Keratinocyte (primary cell): ENCODE results near the gene NXNL1. TPM values are rescaled to one million over a fixed set of nuclear protein-coding genes. Genes with fewer than 3 reads are reported as not detected.

ENCODE experiments used
- DNase-seq: peaks from one replicate; pipeline ENCODE4 v3.0.0-alpha.2; 2011; ENCODE audit warnings: low read depth, missing footprints, low spot score
- FAIRE-seq: peaks from 2 replicates; lab custom pipeline; 2011; peaks lifted over from hg19 to GRCh38; lab: Jason Lieb, UNC
- H2AFZ ChIP-seq: 2 replicates; pipeline ENCODE4 v1.6.0; 2012; ENCODE audit warnings: low read length, control low read depth, inconsistent platforms; ENCODE audit not compliant: control insufficient read depth
- H3K27ac ChIP-seq: 2 replicates; pipeline ENCODE4 v1.5.1; 2011; ENCODE audit warnings: low read length; ENCODE audit not compliant: control insufficient read depth, insufficient read depth
- H3K27me3 ChIP-seq: 3 replicates; pipeline ENCODE4 v1.6.0; 2011; ENCODE audit warnings: low read length; ENCODE audit not compliant: control insufficient read depth, insufficient read depth; ENCODE audit errors: extremely low read depth
- H3K36me3 ChIP-seq, 2 experiments: 2 replicates in 1 of 2; 3 replicates in 1 of 2; pipeline ENCODE4 v1.5.1; 2011; ENCODE audit warnings: low read length in 2 of 2, mild to moderate bottlenecking in 1 of 2; ENCODE audit not compliant: control insufficient read depth in 2 of 2, insufficient read depth in 2 of 2; ENCODE audit errors: extremely low read depth in 1 of 2
- H3K4me1 ChIP-seq: 3 replicates; pipeline ENCODE4 v1.5.1; 2011; ENCODE audit warnings: low read length; ENCODE audit not compliant: control insufficient read depth, insufficient read depth; ENCODE audit errors: extremely low read depth
- H3K4me2 ChIP-seq: 3 replicates; pipeline ENCODE4 v1.6.0; 2011; ENCODE audit warnings: low read depth, low read length; ENCODE audit not compliant: control insufficient read depth, insufficient read depth; ENCODE audit errors: extremely low read depth
- H3K4me3 ChIP-seq, 3 experiments: fragments of 200-600 bp in 1 of 3; sonication (generic) in 1 of 3; 2 replicates in 2 of 3; 3 replicates in 1 of 3; pipeline ENCODE4 v1.5.1; 2011 to 2016; ENCODE audit warnings: low read length in 3 of 3, mild to moderate bottlenecking in 3 of 3, control low read depth in 2 of 3, inconsistent platforms in 1 of 3, low read depth in 1 of 3, mixed read lengths in 1 of 3, mixed run types in 1 of 3, moderate library complexity in 1 of 3; ENCODE audit not compliant: control insufficient read depth in 2 of 3, insufficient read depth in 2 of 3; ENCODE audit errors: extremely low read depth in 1 of 3
- H3K79me2 ChIP-seq: 2 replicates; pipeline ENCODE4 v1.6.0; 2012; ENCODE audit warnings: low read length; ENCODE audit not compliant: control insufficient read depth, insufficient read depth
- H3K9ac ChIP-seq: 3 replicates; pipeline ENCODE4 v1.6.0; 2011; ENCODE audit warnings: low read length; ENCODE audit not compliant: control insufficient read depth, insufficient read depth; ENCODE audit errors: extremely low read depth
- H3K9me1 ChIP-seq: 3 replicates; pipeline ENCODE4 v1.6.0; 2011; ENCODE audit warnings: low read length; ENCODE audit not compliant: control insufficient read depth, insufficient read depth; ENCODE audit errors: extremely low read depth
- H3K9me3 ChIP-seq: 2 replicates; pipeline ENCODE4 v1.5.1; 2012; ENCODE audit warnings: low read depth, low read length; ENCODE audit not compliant: control insufficient read depth
- H4K20me1 ChIP-seq: 3 replicates; pipeline ENCODE4 v1.6.0; 2011; ENCODE audit warnings: low read length; ENCODE audit not compliant: control insufficient read depth, insufficient read depth; ENCODE audit errors: extremely low read depth
- EZH2 ChIP-seq: IDR thresholded peaks from one replicate; pipeline ENCODE4 v1.6.1; 2012; ENCODE audit warnings: inconsistent platforms, mild to moderate bottlenecking, low read length, moderate library complexity
- dilution Hi-C: fragments of 300-500 bp; cut with MboI; formaldehyde crosslinking; loops from one replicate; pipeline ENCODE4 v1.7.0; 2020; ENCODE audit warnings: low sequenced_read_pairs; ENCODE audit not compliant: extremely low pct_ligation_motif_present
- polyA plus RNA-seq, 5 experiments: library from polyadenylated mRNA; depleted of rRNA in 3 of 5; stranded (reverse) in 3 of 5; stranded (forward) in 1 of 5; unstranded in 1 of 5; fragments of >200 nt; gene quantifications; 1 replicate in 1 of 5; 2 replicates in 3 of 5; 3 replicates in 1 of 5; pipeline versions ENCODE4 v1.2.1 to v1.2.3, GENCODE V29; 2011 to 2012; ENCODE audit warnings: missing spikeins in 2 of 5, low read depth in 1 of 5, low replicate concordance in 1 of 5
- TF ChIP-seq, protein P1 (sequence below), 3 experiments: IDR thresholded peaks in 1 of 3; conservative IDR thresholded peaks in 1 of 3; optimal IDR thresholded peaks in 1 of 3; 2 replicates in 2 of 3; 3 replicates in 1 of 3; pipeline versions ENCODE3 to v1.5.1; 2011; ENCODE audit warnings: low read length in 3 of 3, mild to moderate bottlenecking in 3 of 3, moderate library complexity in 2 of 3, control low read depth in 1 of 3, inconsistent platforms in 1 of 3; ENCODE audit not compliant: insufficient read depth in 2 of 3; ENCODE audit errors: extremely low read depth in 1 of 3

The NXNL1 gene
- polyA plus RNA-seq, 1 donor (not counting 4 experiments of a cell fraction or from before 2014, with no cell fraction given): not detected

DNA sequence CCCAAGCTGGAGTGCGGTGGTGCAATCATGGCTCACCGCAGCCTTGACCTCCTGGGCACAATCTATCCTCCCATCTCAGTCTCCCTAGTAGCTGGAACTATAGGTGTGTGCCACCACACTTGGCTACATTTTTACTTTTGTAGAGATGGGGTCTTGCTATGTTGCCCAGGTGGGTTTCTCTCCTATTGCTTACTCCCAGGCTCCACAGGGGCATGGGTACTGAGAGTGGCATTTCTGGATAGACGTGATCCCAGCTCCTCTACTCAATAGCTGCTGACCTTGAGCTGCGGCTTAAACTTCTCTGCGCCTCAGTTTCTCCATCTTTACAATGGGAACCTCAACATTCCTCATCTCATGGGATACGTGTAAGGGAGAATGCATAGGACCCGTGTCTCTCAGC, 29.3 kb downstream of the NXNL1 start:
- no peaks in the 10 kb centered on the region for H3K36me3 ChIP-seq
- FAIRE-seq (no peak), DNase-seq (no peak)
- H3K9me1 ChIP-seq: no peaks in the 10 kb centered on the region
- TF ChIP-seq, protein P1, sequence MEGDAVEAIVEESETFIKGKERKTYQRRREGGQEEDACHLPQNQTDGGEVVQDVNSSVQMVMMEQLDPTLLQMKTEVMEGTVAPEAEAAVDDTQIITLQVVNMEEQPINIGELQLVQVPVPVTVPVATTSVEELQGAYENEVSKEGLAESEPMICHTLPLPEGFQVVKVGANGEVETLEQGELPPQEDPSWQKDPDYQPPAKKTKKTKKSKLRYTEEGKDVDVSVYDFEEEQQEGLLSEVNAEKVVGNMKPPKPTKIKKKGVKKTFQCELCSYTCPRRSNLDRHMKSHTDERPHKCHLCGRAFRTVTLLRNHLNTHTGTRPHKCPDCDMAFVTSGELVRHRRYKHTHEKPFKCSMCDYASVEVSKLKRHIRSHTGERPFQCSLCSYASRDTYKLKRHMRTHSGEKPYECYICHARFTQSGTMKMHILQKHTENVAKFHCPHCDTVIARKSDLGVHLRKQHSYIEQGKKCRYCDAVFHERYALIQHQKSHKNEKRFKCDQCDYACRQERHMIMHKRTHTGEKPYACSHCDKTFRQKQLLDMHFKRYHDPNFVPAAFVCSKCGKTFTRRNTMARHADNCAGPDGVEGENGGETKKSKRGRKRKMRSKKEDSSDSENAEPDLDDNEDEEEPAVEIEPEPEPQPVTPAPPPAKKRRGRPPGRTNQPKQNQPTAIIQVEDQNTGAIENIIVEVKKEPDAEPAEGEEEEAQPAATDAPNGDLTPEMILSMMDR (optimal IDR thresholded peaks at IDR 0.05 in 1 of 3, IDR thresholded peaks at IDR 0.05 in 1 of 3, conservative IDR thresholded peaks at IDR 0.05 in 1 of 3; ENCODE audit: extremely low read depth in 1 of 3, insufficient read depth in 2 of 3, low read length in 3 of 3): no peak
- no peak for TF ChIP-seq EZH2
- no peak overlapping the region for H3K4me2 ChIP-seq
- no peaks in the 10 kb centered on the region for H4K20me1 ChIP-seq
- H3K27me3 ChIP-seq: peaks cover 3% of the 10 kb centered on the region
- dilution Hi-C loops: no loop called here
- H3K79me2 ChIP-seq: no peaks in the 10 kb centered on the region
- no peaks in the 10 kb centered on the region for H3K9me3 ChIP-seq
- H3K27ac ChIP-seq: no peak overlapping the region
- H3K4me1 ChIP-seq: no peaks in the 10 kb centered on the region
- H3K4me3 ChIP-seq: no peak overlapping the region
- H2AFZ ChIP-seq: no peak overlapping the region
- no peak overlapping the region for H3K9ac ChIP-seq

DNA sequence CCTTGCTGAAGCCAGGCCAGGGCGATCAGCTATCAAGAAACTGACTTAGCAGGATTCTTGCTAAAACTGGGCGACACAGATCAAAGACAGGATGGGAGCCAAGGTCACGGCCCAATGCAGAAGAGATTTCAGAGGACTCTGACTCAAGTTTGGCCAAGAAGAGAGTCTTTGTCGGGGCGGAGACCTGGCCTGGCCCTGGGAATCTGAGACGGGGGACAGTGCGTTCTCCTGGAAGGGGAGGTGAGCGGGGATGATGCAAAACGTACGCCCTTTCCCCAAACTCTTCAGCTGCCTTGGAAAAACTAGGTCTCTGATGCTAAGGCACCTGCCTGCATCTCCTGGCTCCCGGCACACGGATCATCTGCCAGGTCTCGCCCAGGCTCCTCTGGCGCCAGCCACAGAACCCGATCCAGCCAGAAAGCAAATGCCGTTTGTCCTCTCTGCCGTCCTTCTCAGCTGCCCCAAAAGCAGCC, 31.0 kb downstream of the NXNL1 start:
- Histone ChIP-seq H3K27me3 (peaks cover 3% of the 10 kb centered on the region), H3K9ac (no peak overlapping the region), H3K27ac (no peak overlapping the region), H3K4me3 (no peak overlapping the region), H2AFZ (no peak overlapping the region), H4K20me1 (no peaks in the 10 kb centered on the region), H3K9me1 (no peaks in the 10 kb centered on the region), H3K4me2 (no peak overlapping the region), H3K4me1 (no peaks in the 10 kb centered on the region), H3K9me3 (no peaks in the 10 kb centered on the region), H3K36me3 (no peaks in the 10 kb centered on the region), H3K79me2 (no peaks in the 10 kb centered on the region)
- DNase-seq (no peak), FAIRE-seq (no peak)
- dilution Hi-C loops: no loop called here
- no peak for TF ChIP-seq EZH2
- TF ChIP-seq, protein P1 (optimal IDR thresholded peaks at IDR 0.05 in 1 of 3, IDR thresholded peaks at IDR 0.05 in 1 of 3, conservative IDR thresholded peaks at IDR 0.05 in 1 of 3; ENCODE audit: extremely low read depth in 1 of 3, insufficient read depth in 2 of 3, low read length in 3 of 3): no peak
